ENCODE results near the gene LDHAL6B.

The LDHAL6B gene

GRCh38 chr15:59177317-59177660, 29.4 kb upstream of the LDHAL6B start:
- DNase-seq (ENCODE audit: low read depth in 2 of 2), result no peak

GRCh38 chr15:59178151-59178695, 28.4 kb upstream of the LDHAL6B start:
- DNase-seq (ENCODE audit: low read depth in 2 of 2), result no peak

- no peak for DNase-seq (ENCODE audit: low read depth in 2 of 2)
These were observed 26.9 kb upstream of the LDHAL6B start for GRCh38 chr15:59179717-59180116.

GRCh38 chr15:59180945-59181600, 25.6 kb upstream of the LDHAL6B start:
- no peak for DNase-seq (ENCODE audit: low read depth in 2 of 2)

DNA sequence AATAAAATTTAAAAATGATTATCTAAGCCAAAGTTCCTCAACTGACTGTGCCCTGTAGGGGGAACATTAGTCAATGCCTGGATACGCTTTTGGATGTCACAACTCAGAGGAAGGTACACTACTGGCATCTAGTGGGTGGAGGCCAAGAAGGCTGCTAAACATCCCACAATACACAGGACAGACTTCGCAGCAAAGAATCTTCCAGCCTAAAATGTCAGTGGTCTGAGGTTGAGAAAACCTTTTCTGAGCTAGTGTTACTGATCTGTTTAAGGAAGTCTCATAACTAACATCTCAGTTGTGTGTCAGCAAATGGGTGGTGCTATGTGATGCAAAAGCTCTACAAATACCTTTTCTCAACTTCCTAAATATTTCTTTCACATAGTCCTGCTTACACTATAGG, 20.9 kb upstream of the LDHAL6B start:
- DNase-seq (ENCODE audit: low read depth in 2 of 2), result no peak

DNA sequence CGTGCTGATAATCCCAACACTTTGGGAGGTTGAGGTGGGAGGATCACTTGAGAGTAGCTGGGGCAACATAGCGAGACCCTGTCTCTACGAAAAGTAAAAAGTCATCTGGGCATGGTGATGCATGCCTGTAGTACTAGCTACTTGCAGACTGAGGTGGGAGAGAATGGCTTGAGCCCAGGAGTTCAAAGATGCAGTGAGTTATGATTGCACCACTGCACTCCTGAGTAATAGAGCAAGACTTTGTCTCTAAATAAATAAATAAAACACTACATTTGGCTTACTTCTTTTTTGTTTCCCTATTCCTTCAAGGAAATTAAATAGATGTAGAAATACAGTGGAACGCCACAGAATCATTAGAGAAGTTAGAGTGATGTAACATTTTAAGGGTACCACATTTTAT, 20.1 kb upstream of the LDHAL6B start:
- DNase-seq (ENCODE audit: low read depth in 2 of 2), result no peak

DNA sequence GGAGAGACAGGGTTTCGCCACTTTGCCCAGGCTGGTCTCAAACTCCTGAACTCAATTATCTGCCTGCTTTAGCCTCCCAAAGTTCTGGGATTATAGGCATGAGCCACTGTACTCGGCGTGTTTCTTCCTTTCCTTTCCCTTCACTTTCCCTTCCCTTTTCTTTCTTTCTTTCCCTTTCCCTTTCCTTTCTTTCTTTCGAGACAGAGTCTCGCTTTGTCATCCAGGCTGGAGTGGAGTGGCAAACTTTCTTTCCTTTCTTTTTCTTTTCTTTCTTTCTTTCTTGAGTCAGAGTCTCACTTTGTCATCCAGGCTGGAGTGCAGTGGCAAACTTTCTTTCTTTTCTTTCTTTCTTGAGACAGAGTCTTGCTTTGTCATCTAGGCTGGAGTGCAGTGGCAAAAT, 17.4 kb upstream of the LDHAL6B start:
- no peak for DNase-seq (ENCODE audit: low read depth in 2 of 2)

- DNase-seq (ENCODE audit: low read depth in 2 of 2), result no peak
These were observed 16.4 kb upstream of the LDHAL6B start for GRCh38 chr15:59190291-59190690.

DNA sequence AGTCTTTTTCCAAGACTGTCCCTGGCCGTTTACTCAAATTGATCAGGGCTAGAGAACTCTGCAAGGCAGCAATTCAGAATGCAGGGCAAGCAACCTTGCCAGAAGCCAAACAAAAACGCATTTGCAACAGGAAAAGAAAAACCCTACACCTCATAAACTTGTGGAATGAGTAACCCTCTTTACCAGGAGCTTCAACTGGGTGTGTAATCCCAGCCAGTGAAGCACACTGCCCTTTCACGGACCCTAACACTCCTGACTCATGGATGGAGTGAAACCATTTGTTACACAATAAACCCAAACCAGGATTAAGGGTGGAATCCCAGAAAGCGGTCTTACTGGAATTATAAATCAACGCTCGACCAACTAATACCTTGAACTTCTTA, 14.8 kb upstream of the LDHAL6B start:
- no peak for DNase-seq (ENCODE audit: low read depth in 2 of 2)

DNA sequence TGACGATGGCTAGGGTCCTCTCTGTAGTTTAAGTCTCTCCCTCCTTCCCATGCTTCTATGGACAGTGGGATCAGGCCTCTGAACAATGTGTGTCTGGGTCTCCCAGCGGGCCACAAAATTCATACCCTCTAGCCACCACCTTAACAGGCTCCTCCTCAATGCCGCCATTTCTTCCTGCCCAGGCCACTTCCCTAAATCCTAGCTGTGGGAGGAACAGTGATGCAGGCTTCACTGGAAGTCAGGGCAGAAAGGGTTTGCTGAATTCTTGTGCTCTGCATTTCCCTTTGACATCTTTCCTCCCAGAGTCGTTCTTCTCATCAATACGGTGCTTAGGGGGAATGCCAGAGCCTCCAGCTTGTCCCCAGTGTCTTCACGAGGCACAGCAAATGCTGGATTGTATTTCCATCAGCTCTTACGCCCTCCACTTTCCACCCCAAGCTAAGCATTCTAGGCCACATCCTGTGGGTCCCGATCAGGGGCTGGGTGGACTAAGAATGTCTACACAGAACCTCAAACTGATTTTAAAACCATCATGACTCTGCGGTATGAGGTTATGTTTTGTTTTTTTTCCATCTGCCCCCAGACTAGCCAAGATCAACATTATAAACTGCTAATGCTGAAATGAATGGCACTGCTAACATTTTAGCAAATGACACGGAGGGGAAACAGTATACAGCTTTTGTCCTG, 11.9 kb upstream of the LDHAL6B start:
- DNase-seq (ENCODE audit: low read depth in 2 of 2), result no peak

DNA sequence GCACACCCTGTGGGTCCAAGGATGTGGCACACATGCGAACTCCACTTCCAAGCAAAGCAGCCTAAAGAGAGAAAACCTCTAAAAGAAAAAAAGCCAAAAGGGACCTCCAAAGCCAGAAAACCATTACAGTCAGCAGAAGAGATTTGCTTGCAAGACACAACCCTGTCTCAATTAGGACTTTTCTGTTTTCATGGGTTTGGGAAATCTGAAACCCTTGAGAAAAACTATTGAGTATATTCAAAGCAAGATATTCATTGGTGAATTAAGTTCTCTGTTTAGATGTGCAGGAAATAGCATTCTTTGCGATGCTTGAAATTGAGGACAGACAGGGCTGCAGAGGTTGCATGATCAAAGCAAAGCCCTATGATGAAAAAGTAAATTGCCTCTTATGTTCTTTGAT, 10.2 kb upstream of the LDHAL6B start:
- no peak for DNase-seq (ENCODE audit: low read depth in 2 of 2)

DNA sequence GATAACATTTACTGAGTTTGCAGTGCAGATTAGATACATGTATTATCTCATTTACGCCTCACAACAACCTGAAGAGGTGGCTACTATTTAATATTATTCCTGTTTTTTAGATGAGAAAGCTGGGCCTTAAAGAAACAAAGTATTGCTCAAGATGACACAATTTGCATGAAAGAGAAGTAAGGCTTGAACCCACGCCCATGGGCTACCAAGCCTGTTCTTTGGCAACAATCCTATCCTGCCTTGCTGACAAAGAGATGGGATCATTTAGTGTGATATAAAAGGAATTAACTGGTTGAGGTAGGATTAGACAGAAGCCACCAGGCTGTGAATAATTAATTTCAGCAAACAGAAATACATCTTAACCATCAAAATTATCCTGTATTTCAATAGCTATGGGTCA, 9.2 kb upstream of the LDHAL6B start:
- no peak for DNase-seq (ENCODE audit: low read depth in 2 of 2)

DNA sequence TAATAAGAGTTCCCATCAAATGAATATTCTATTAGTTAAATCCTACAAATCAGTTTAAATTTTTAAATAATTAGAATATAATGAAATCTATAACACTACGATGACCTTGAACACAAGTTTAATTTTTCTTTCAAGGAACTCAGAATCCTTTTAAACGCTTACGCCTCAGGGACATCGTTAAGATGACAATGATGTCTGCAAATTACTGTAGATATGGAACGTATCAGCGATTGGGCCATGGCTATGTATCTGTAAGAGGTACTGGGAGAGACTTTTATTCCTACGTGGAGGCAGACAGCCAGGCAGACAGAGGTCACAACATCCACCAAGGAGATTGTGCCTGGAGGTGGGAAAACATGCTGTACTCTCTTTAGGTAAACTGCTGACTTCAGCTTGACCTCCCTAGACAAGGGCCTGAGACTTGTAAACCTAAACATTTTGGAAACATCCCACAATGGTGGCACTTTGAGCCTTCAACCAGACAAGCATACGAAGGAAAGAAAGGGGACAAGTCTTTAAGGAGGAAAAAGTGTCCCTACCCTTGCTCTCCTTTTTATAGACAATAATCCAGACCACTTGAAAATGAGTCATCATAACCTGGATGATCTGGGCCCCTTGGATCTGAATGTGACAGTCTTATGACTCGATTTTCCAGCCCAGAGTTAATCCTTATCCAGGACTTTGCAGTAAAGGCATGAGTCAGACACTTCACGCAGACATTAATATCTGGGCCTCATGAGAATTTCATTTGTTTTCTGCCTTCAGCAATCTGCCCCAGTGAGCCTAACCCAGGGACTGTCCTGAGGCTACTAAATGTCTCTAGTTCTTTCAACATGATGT, 6.8 kb upstream of the LDHAL6B start:
- no peak for DNase-seq (ENCODE audit: low read depth in 2 of 2)

DNA sequence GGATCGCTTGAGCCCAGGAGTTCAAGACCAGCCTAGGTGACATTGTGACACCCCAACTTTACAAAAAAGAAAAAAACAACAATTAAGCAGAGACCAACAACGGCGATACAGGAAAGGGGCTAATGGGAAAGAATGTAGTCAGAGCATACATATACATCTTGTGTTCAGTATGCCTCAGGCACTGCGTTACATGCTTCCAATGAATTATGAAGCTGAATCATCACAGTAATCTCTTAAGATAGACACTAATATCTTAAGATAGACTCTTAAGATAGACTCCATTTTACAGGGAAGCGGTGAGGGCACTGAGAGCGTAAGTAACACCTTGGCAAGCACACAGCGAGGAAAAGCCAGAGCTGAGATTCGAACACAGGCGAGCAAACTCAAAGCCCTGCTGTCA, 6.1 kb upstream of the LDHAL6B start:
- no peak for DNase-seq (ENCODE audit: low read depth in 2 of 2)

DNA sequence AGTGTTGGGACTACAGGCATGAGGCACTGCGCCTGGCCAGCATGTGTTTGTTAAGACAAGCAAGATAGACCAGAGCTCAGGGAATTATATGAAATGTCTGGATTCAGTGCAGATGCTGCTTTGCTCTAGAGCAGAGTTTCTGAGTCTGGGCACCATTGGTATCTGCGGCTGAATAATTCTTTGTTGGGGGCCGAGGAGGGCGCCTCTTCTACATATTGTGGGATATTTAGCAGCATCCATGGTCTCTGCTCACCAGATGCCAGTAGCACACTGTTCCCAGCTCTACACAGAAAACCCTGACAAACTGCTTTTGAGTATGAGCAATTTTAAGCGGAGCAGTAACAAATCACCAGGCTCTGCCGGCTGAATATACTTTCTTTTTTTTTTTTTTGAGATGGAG, 3.6 kb upstream of the LDHAL6B start:
- DNase-seq (ENCODE audit: low read depth in 2 of 2), result no peak

DNA sequence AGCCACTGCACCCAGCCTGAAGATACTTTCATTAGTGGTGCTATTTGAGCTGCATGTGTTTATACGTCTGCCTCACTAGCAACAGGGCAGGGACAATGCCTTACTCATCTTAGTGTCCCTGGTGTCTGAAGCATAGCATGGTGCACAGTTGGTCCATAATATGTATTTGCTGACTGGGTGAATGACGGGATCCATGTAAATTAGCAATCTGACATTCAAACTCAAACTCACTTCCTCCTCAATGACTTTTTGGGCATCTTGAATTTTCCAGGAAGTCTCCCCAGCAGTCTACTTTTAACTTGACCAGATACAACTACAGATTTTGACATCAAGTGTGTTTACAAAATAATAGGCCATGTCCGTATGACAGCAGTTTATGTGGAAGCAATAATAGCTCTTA, 3.0 kb upstream of the LDHAL6B start:
- no peak for DNase-seq (ENCODE audit: low read depth in 2 of 2)

DNA sequence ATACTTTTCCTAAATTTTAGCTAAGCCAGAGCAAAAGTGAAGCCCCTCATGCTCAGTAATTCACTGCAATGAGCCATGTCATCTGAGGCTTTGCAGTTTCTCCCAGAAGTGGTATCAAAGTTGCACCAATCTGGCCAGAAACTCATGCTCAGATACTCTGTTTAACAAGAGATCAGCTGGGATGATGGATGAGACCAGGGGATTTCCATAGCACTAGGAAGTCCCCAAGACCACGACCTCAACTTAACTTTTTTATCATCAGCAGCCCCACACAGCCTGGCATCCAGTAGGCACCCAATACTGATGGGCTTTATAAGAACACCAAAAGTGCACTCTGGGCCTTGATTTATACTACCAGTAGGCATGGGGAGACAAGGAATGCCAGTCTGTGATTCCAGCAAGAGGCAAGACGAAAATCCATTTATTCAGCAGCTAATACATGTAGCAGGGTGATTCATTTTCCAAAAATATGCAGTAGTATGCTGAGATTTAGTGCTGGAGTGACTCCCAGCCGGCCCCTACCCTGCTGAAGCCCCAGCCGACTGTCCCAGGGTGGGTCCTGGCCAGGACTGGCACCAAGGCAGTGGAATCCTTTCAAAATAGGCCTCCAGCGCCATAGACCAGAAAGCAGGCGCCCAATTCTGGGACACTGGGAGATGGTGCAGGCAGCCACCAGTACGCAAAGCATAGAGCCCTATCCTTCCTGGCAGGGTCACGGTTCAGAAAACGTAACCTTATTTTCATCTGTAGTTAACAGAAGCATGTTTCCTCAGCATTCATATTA, 612 bp upstream of the LDHAL6B start:
- DNase-seq (ENCODE audit: low read depth in 2 of 2), result no peak

- no peak for DNase-seq (ENCODE audit: low read depth in 2 of 2)
These were observed 2.1 kb downstream of the LDHAL6B start for GRCh38 chr15:59208613-59209249.

DNA sequence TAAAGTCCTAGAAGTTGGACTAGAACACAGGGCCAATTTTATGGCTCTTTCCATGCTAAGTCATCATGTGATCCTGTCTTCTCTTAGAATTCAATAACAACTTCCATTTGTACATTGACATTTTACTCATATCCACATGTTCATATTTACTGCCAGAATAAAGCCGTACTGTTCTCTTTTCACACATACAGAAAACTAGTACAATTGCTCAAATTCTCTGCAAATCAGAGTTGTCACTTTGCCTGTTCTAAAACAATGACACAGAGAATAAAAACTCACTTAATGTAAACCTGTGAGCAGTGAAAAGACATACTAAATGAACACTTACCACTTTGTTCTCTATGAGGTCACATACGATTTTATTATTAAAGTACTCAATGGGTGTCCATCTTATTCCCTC, 3.5 kb downstream of the LDHAL6B start:
- DNase-seq (ENCODE audit: low read depth in 2 of 2), result no peak

GRCh38 chr15:59216911-59217310, 10.3 kb downstream of the LDHAL6B start:
- no peak for DNase-seq (ENCODE audit: low read depth in 2 of 2)

DNA sequence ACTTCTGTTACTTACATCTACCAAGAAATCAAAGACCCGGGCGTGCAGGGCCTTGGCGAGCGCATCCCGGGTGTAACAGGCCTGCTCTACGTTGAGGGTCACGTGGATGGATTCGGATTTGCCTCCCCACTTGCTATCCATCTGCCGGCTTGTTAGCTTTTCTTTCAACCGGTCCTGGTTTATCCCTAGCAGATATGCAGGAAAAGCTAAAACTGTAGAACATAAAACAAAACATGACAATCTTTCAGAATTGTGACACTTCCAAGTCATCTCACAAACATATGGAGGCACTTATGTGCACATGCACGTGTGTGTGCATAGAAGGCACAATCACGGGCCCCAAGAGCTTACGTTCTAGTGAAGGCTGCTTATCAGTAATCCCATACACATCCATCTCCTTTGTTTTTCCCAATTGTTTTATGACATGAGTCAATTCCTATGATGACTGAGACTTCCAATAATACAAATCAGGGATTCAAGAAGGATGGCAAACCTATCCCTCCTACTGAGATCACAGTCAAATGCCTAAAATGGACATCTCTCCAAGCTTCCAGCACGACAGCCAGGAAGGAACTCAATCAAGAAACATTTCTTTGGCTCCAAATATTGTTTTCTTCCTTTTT, 11.3 kb downstream of the LDHAL6B start:
- DNase-seq (ENCODE audit: low read depth in 2 of 2), result no peak

All from stimulated activated CD4-positive, alpha-beta T cell treated with anti-CD3 and anti-CD28 coated beads, Interleukin-1b, Interleukin-23, amount 100 ng/mL, for 1 hour (primary cell).